Erythroblast (primary cell): Measurements from ENCODE around the gene ASB1.

Experiments
- GATA1 ChIP-seq: IDR thresholded peaks from 2 replicates; pipeline ENCODE4 v1.6.1; 2011; ENCODE audit warnings: low read depth, mild to moderate bottlenecking, control low read depth, low read length, moderate library complexity
- POLR2A ChIP-seq: IDR thresholded peaks from 2 replicates; pipeline ENCODE4 v1.6.1; 2011; ENCODE audit warnings: mild to moderate bottlenecking, low read length

GRCh38 chr2:238475566-238475965, 48.8 kb downstream of the ASB1 start:
- no peak for TF ChIP-seq POLR2A
- no peak for TF ChIP-seq GATA1
